Neutrophil (primary cell): Measurements from ENCODE around the gene NDUFAB1.

Source experiments
- H3K27ac ChIP-seq: fragments of 200-600 bp; sonication (generic); 2 replicates; pipeline ENCODE4 v1.5.1; 2016; ENCODE audit warnings: mild to moderate bottlenecking, moderate library complexity
- H3K27me3 ChIP-seq: fragments of 200-600 bp; sonication (generic); 2 replicates; pipeline ENCODE4 v1.6.0; 2016; ENCODE audit warnings: mild to moderate bottlenecking
- H3K36me3 ChIP-seq: fragments of 200-600 bp; sonication (generic); 2 replicates; pipeline ENCODE4 v1.5.1; 2017
- H3K4me1 ChIP-seq, 2 experiments: fragments of 200-600 bp in 1 of 2; sonication (generic) in 1 of 2; 1 replicate in 1 of 2; 2 replicates in 1 of 2; pipeline versions ENCODE4 v1.5.1 to v1.6.1; 2013 to 2016; ENCODE audit warnings: low read depth in 1 of 2, low read length in 1 of 2, mild to moderate bottlenecking in 1 of 2, moderate library complexity in 1 of 2; ENCODE audit not compliant: control insufficient read depth in 1 of 2, insufficient read depth in 1 of 2
- H3K4me3 ChIP-seq, 2 experiments: fragments of 200-600 bp in 1 of 2; sonication (generic) in 1 of 2; 1 replicate in 1 of 2; 2 replicates in 1 of 2; pipeline ENCODE4 v1.5.1; 2013 to 2016; ENCODE audit warnings: low read depth in 1 of 2, low read length in 1 of 2, mild to moderate bottlenecking in 1 of 2, moderate library complexity in 1 of 2
- H3K9me3 ChIP-seq: fragments of 200-600 bp; sonication (generic); 2 replicates; pipeline ENCODE4 v1.5.1; 2016
- CTCF ChIP-seq: fragments of 200-600 bp; sonication (generic); IDR thresholded peaks from 2 replicates; pipeline ENCODE4 v1.5.1; 2016; ENCODE audit warnings: antibody characterized with exemption

The NDUFAB1 gene

GRCh38 chr16:23539984-23540816 is 55.9 kb downstream of the NDUFAB1 start:
- no peak overlapping the region for H3K27ac ChIP-seq
- no peak for TF ChIP-seq CTCF
- no peaks in the 10 kb centered on the region for H3K9me3 ChIP-seq
- no peaks in the 10 kb centered on the region for H3K36me3 ChIP-seq
- no peak overlapping the region for H3K4me3 ChIP-seq
- H3K4me1 ChIP-seq: no peaks in the 10 kb centered on the region
- no peaks in the 10 kb centered on the region for H3K27me3 ChIP-seq

GRCh38 chr16:23538919-23539278 is 57.2 kb downstream of the NDUFAB1 start:
- Histone ChIP-seq H3K4me3 (no peak overlapping the region), H3K27me3 (no peaks in the 10 kb centered on the region), H3K27ac (no peak overlapping the region), H3K9me3 (no peaks in the 10 kb centered on the region), H3K4me1 (no peaks in the 10 kb centered on the region), H3K36me3 (no peaks in the 10 kb centered on the region)
- TF ChIP-seq CTCF: no peak

GRCh38 chr16:23537390-23537789 is 58.7 kb downstream of the NDUFAB1 start:
- no peaks in the 10 kb centered on the region for H3K36me3 ChIP-seq
- H3K27ac ChIP-seq: no peak overlapping the region
- no peaks in the 10 kb centered on the region for H3K27me3 ChIP-seq

GRCh38 chr16:23535901-23536300 is 60.2 kb downstream of the NDUFAB1 start:
- H3K36me3 ChIP-seq: no peaks in the 10 kb centered on the region
- H3K27ac ChIP-seq: no peak overlapping the region
- H3K4me3 ChIP-seq: no peak overlapping the region

More at GRCh38 chr16:23537390-23537789, 58.7 kb downstream of the NDUFAB1 start:
- TF ChIP-seq CTCF: no peak
- Histone ChIP-seq H3K9me3 (no peaks in the 10 kb centered on the region), H3K4me3 (no peak overlapping the region), H3K4me1 (no peaks in the 10 kb centered on the region)

More at GRCh38 chr16:23535901-23536300, 60.2 kb downstream of the NDUFAB1 start:
- no peaks in the 10 kb centered on the region for H3K27me3 ChIP-seq
- H3K4me1 ChIP-seq: no peaks in the 10 kb centered on the region
- no peaks in the 10 kb centered on the region for H3K9me3 ChIP-seq
- no peak for TF ChIP-seq CTCF
